Skeletal muscle satellite cell (primary cell): ENCODE measurements around the gene RPH3AL.
"Not testable (repeated sequence)": the region's sequence is repeated elsewhere in the genome, so short reads cannot be mapped to it uniquely, and the experiment has no call there.

Experiments used
- H3K27me3 ChIP-seq: 2 replicates; pipeline ENCODE4 v1.7.0; 2013; ENCODE audit warnings: low read length; ENCODE audit not compliant: control insufficient read depth, insufficient read depth
- H3K36me3 ChIP-seq: 2 replicates; pipeline ENCODE4 v1.7.0; 2013; ENCODE audit warnings: mild to moderate bottlenecking, control low read depth, low read length; ENCODE audit not compliant: insufficient read depth
- H3K4me1 ChIP-seq: 2 replicates; pipeline ENCODE4 v1.7.0; 2013; ENCODE audit warnings: low read length; ENCODE audit not compliant: control insufficient read depth, insufficient read depth
- H3K4me2 ChIP-seq: 2 replicates; pipeline ENCODE4 v1.7.0; 2013; ENCODE audit warnings: mild to moderate bottlenecking, low read length
- H3K4me3 ChIP-seq: 2 replicates; pipeline ENCODE4 v1.7.0; 2013; ENCODE audit warnings: low read length
- H3K9ac ChIP-seq: 2 replicates; pipeline ENCODE4 v1.7.0; 2013; ENCODE audit warnings: mild to moderate bottlenecking, low read depth, low read length, moderate library complexity
- H3K9me3 ChIP-seq: replicated peaks from 2 replicates; pipeline ENCODE4 v1.7.0; 2013; ENCODE audit warnings: mild to moderate bottlenecking, control low read depth, low read length

RPH3AL gene

GRCh38 chr17:238071-238963, 114.3 kb downstream of the RPH3AL start:
- H3K27me3 ChIP-seq: peaks cover 4% of the 10 kb centered on the region
- H3K4me2 ChIP-seq: no peak overlapping the region
- H3K4me3 ChIP-seq: no peak overlapping the region
- H3K9me3 ChIP-seq: no peaks in the 10 kb centered on the region
- H3K36me3 ChIP-seq: no peaks in the 10 kb centered on the region
- H3K9ac ChIP-seq: no peak overlapping the region
- H3K4me1 ChIP-seq: no peaks in the 10 kb centered on the region

GRCh38 chr17:237406-237955, 115.1 kb downstream of the RPH3AL start:
- Histone ChIP-seq H3K4me3 (no peak overlapping the region), H3K9me3 (no peaks in the 10 kb centered on the region), H3K4me2 (no peak overlapping the region), H3K36me3 (no peaks in the 10 kb centered on the region), H3K9ac (no peak overlapping the region), H3K4me1 (no peaks in the 10 kb centered on the region), H3K27me3 (peaks cover 4% of the 10 kb centered on the region)

- H3K9ac ChIP-seq: no peak overlapping the region
These were observed 115.8 kb downstream of the RPH3AL start for GRCh38 chr17:236641-237405.

GRCh38 chr17:235831-236640, 116.6 kb downstream of the RPH3AL start:
- Histone ChIP-seq H3K4me2 (no peak overlapping the region), H3K4me1 (no peaks in the 10 kb centered on the region), H3K36me3 (no peaks in the 10 kb centered on the region), H3K9ac (no peak overlapping the region), H3K27me3 (peaks cover 4% of the 10 kb centered on the region), H3K9me3 (no peaks in the 10 kb centered on the region), H3K4me3 (no peak overlapping the region)

More at GRCh38 chr17:236641-237405, 115.8 kb downstream of the RPH3AL start:
- Histone ChIP-seq H3K4me2 (no peak overlapping the region), H3K4me3 (no peak overlapping the region), H3K27me3 (peaks cover 4% of the 10 kb centered on the region), H3K4me1 (no peaks in the 10 kb centered on the region), H3K9me3 (no peaks in the 10 kb centered on the region), H3K36me3 (no peaks in the 10 kb centered on the region)

- H3K4me2 ChIP-seq, H3K27me3 ChIP-seq, H3K9ac ChIP-seq, H3K9me3 ChIP-seq, H3K4me3 ChIP-seq, H3K36me3 ChIP-seq, H3K4me1 ChIP-seq: not testable (repeated sequence)
These were observed 117.4 kb downstream of the RPH3AL start for GRCh38 chr17:234994-235830.

GRCh38 chr17:234163-234993, 118.2 kb downstream of the RPH3AL start:
- H3K4me1 ChIP-seq, H3K9ac ChIP-seq, H3K36me3 ChIP-seq, H3K27me3 ChIP-seq, H3K9me3 ChIP-seq, H3K4me3 ChIP-seq, H3K4me2 ChIP-seq: not testable (repeated sequence)

GRCh38 chr17:233473-233941, 119.1 kb downstream of the RPH3AL start:
- H3K27me3 ChIP-seq: peaks cover 6% of the 10 kb centered on the region
- H3K4me3 ChIP-seq: no peak overlapping the region

GRCh38 chr17:231966-232807, 120.4 kb downstream of the RPH3AL start:
- no peak overlapping the region for H3K4me3 ChIP-seq
- no peak overlapping the region for H3K4me2 ChIP-seq
- H3K36me3 ChIP-seq: no peaks in the 10 kb centered on the region
- peaks cover 11% of the 10 kb centered on the region for H3K27me3 ChIP-seq
- no peak overlapping the region for H3K9ac ChIP-seq
- H3K4me1 ChIP-seq: no peaks in the 10 kb centered on the region
- H3K9me3 ChIP-seq: no peaks in the 10 kb centered on the region

More at GRCh38 chr17:233473-233941, 119.1 kb downstream of the RPH3AL start:
- Histone ChIP-seq H3K4me2 (no peak overlapping the region), H3K9me3 (no peaks in the 10 kb centered on the region), H3K9ac (no peak overlapping the region), H3K36me3 (no peaks in the 10 kb centered on the region), H3K4me1 (no peaks in the 10 kb centered on the region)

- no peaks in the 10 kb centered on the region for H3K4me1 ChIP-seq
- H3K27me3 ChIP-seq: peaks cover 18% of the 10 kb centered on the region
- H3K9ac ChIP-seq: no peak overlapping the region
- no peaks in the 10 kb centered on the region for H3K36me3 ChIP-seq
- H3K4me3 ChIP-seq: no peak overlapping the region
- H3K4me2 ChIP-seq: no peak overlapping the region
- H3K9me3 ChIP-seq: no peaks in the 10 kb centered on the region
These were observed 121.2 kb downstream of the RPH3AL start for GRCh38 chr17:231191-231965.
